Stimulated activated naive B cell treated with anti-CD40 and anti-IgM and Interleukin-4, amounts not matched to agents 10 μg/mL and 1 μg/mL and 100 μg/mL, for 72 hours (primary cell): ENCODE data around the gene DCST1.

Experiments
- ATAC-seq, 2 donors: fragments of 150-1000 bp; cut with Tn5 transposase; replicated peaks; 2 replicates each; pipeline ENCODE4 v1.10.0; 2021; ENCODE audit warnings: moderate library complexity in 1 of 2
- DNase-seq: peaks from one replicate; pipeline ENCODE4 v3.0.0; 2021
- H3K27ac Mint-ChIP-seq: one replicate; pipeline ENCODE4 v1.8.0; 2022; ENCODE audit warnings: mild to moderate bottlenecking, mixed read lengths
- H3K27me3 Mint-ChIP-seq, 2 donors: one replicate each; pipeline ENCODE4 v1.8.0; 2022; ENCODE audit warnings: mixed read lengths in 2 of 2
- H3K36me3 Mint-ChIP-seq, 2 donors: one replicate each; pipeline ENCODE4 v1.8.0; 2022; ENCODE audit warnings: mixed read lengths in 2 of 2, mild to moderate bottlenecking in 1 of 2
- H3K4me1 Mint-ChIP-seq, 2 donors: one replicate each; pipeline ENCODE4 v1.8.0; 2022; ENCODE audit warnings: mixed read lengths in 2 of 2, mild to moderate bottlenecking in 1 of 2
- H3K4me3 Mint-ChIP-seq, 2 donors: one replicate each; pipeline ENCODE4 v1.8.0; 2022; ENCODE audit warnings: mild to moderate bottlenecking in 2 of 2, mixed read lengths in 2 of 2, moderate library complexity in 1 of 2
- H3K9me3 Mint-ChIP-seq, 2 donors: one replicate each; pipeline ENCODE4 v1.8.0; 2022; ENCODE audit warnings: mixed read lengths in 2 of 2, mild to moderate bottlenecking in 1 of 2

Gene DCST1

DNA sequence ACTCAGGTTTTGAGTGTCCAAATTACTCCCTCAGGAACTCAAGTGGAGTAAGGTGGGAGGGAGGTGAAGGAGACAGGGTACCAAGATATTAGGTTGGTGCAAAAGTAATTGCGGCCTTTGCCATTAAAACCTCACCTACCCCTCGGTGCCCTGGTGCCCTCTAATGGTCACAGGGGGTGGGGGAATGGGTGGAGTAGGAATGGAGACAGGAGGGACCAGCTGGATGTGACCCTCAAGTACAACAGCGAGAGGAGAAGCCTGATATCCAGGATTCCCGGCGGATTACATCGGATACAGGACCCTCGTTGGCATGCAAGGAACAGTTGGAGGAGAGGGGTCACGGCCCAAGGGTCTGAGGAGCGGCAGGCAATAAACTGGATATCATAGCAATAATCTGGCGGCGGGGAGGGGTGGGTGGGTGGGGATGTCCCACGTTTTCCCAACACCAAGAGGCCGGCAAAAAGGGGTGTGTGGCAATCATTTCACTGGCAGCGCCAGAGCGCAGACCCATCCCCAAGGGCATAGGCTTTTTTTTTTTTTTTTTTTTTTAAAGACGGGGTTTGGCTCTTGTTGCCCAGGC is 35.3 kb upstream of the DCST1 start:
- no peak for DNase-seq
- Mint-ChIP-seq H3K36me3 (no peaks in the 10 kb centered on the region), H3K4me1 (peaks cover 32 to 59% of the 10 kb centered on the region in 2 donors), H3K4me3 (peak overlapping the region; percentile 71 to 77), H3K27me3 (no peaks in the 10 kb centered on the region), H3K9me3 (no peaks in the 10 kb centered on the region), H3K27ac (peak overlapping the region; percentile 94)
- no peak for ATAC-seq

DNA sequence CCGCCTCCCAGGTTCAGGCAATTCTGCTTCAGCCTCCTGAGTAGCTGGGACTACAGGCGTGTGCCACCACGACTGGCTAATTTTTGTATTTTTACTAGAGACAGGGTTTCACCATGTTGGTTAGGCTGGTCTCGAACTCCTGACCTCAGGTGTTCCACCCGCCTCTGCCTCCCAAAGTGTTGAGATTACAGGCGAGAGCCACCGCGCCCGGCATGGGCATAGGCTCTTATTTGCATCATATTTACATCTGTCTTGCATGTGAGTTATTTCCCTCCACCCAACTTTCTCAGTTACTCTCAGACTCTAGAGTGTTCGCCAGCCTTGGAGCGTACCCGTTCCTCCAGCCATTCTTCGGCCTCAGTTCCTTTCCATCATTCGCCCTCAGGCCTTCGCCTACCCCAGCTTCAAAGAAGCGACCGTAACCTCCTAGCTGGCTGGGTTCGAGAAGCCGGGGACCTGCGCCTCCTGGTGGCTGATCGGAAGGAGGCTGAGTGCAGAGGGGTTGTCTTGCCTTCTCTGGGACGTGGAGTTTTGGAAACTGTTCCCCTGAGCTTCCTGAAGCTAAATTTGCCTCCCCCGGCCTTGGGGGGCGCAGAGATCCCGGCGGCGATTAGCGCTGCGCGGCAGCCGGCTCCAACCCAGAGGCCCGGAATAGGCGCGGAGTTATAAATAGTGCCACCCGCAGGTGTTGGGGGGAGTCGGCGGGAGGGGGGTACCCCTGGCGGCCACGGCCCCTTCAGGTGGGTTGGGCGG is 34.6 kb upstream of the DCST1 start:
- H3K27me3 Mint-ChIP-seq: no peaks in the 10 kb centered on the region
- H3K9me3 Mint-ChIP-seq: no peaks in the 10 kb centered on the region
- H3K36me3 Mint-ChIP-seq: peaks cover 3% of the 10 kb centered on the region in 2 donors
- DNase-seq: peak; percentile 76
- H3K4me3 Mint-ChIP-seq: peak overlapping the region; percentile 80 to 97
- peaks cover 32 to 65% of the 10 kb centered on the region in 2 donors for H3K4me1 Mint-ChIP-seq
- H3K27ac Mint-ChIP-seq: peak overlapping the region; percentile 94
- peak; percentile 24 to 25 for ATAC-seq

DNA sequence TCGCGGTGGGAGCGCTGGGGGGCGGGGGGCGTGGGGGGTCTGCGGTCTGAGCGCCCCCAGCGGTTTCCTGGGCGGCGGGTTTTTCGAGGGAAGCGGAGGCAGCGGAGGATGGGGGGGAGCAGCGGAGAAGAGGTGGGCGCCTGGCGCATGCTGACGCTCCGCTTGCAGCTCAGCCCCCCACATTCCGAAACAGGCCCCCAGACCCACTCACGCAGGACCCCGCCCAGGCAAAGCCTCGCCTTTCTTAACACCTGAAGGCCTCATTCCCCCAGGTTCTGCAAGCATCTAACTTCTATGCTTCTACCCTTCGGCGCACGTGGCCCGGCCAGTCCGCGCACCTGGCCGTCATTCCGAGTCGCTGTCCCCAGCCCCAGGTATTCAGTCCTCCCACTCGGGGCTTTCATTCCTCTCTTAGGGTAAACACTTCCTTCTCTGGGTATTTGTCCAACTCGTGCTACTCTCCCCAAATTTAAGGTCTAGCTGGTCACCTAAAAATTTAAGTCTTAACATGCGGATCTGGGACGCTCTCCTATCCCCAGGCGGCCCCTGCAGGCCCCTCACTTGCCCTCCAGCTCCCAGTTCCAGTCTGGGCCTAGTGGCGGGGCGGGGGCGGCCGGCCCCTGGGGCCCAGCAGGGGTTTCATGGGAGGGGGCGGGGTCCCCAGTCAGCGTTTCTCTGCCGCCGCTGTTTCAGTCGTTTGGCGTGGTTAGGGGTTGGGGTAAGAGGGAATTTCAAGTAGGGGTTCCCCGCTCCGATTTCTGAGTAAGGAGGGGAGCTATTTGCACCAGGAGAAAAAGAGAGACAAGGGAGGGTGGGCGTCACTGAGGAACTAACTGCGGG is 33.8 kb upstream of the DCST1 start:
- peak; percentile 23 to 26 for ATAC-seq

DNA sequence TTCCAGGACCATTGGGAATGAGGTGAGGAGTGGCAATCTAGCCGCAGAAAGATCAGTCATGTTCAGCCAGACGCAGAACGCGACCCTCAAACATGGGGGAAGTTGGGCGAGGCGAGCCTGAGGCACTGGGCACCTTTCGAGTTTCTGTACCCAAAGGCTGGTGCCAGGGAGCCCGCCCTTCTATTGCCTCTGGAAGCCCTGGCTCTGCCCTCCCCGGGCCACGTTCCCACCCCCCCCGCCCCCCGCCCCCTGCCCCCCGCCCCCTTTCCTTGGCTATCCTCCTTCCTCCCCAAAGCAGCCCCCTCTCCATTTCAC is 33.3 kb upstream of the DCST1 start:
- H3K9me3 Mint-ChIP-seq: no peaks in the 10 kb centered on the region
- peaks cover 32 to 66% of the 10 kb centered on the region in 2 donors for H3K4me1 Mint-ChIP-seq
- DNase-seq (no peak), ATAC-seq (peak in 1 of 2 donors; percentile 1)
- peak overlapping the region; percentile 95 for H3K27ac Mint-ChIP-seq
- no peaks in the 10 kb centered on the region for H3K27me3 Mint-ChIP-seq
- H3K4me3 Mint-ChIP-seq: peak overlapping the region; percentile 97 to 98
- peaks cover 3% of the 10 kb centered on the region in 2 donors for H3K36me3 Mint-ChIP-seq

More for the DNA sequence above, 33.8 kb upstream of the DCST1 start:
- peak overlapping the region; percentile 97 to 98 for H3K4me3 Mint-ChIP-seq
- peaks cover 31 to 65% of the 10 kb centered on the region in 2 donors for H3K4me1 Mint-ChIP-seq
- peak overlapping the region; percentile 94 for H3K27ac Mint-ChIP-seq
- peak; percentile 75 for DNase-seq
- no peaks in the 10 kb centered on the region for H3K27me3 Mint-ChIP-seq
- peaks cover 3% of the 10 kb centered on the region in 2 donors for H3K36me3 Mint-ChIP-seq
- no peaks in the 10 kb centered on the region for H3K9me3 Mint-ChIP-seq

GRCh38 chr1:155000726-155001424 is 32.7 kb upstream of the DCST1 start:
- Mint-ChIP-seq H3K27me3 (no peaks in the 10 kb centered on the region), H3K36me3 (peaks cover 3% of the 10 kb centered on the region in 2 donors), H3K9me3 (no peaks in the 10 kb centered on the region), H3K27ac (peak overlapping the region; percentile 99), H3K4me3 (peak overlapping the region; percentile 97 to 98), H3K4me1 (peaks cover 36 to 69% of the 10 kb centered on the region in 2 donors)
- peak; percentile 45 to 50 for ATAC-seq
- DNase-seq: peak; percentile 87

DNA sequence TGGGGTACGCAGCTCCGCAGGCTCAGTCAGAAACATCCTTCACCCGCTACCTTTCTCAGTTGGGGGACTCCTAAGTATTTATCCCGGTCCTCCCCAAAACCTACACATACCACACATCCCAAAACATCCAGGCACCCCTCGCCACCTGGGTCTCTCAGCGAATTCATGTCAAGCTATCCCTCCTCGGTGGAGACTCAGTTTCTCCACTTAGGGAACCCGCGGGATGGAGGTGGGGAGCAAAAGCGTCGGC is 32.3 kb upstream of the DCST1 start:
- Mint-ChIP-seq H3K4me3 (peak overlapping the region; percentile 97 to 98), H3K9me3 (no peaks in the 10 kb centered on the region), H3K36me3 (peaks cover 3 to 6% of the 10 kb centered on the region in 2 donors), H3K27me3 (no peaks in the 10 kb centered on the region), H3K27ac (peak overlapping the region; percentile 99), H3K4me1 (peaks cover 36 to 69% of the 10 kb centered on the region in 2 donors)
- DNase-seq (no peak), ATAC-seq (no peak)

DNA sequence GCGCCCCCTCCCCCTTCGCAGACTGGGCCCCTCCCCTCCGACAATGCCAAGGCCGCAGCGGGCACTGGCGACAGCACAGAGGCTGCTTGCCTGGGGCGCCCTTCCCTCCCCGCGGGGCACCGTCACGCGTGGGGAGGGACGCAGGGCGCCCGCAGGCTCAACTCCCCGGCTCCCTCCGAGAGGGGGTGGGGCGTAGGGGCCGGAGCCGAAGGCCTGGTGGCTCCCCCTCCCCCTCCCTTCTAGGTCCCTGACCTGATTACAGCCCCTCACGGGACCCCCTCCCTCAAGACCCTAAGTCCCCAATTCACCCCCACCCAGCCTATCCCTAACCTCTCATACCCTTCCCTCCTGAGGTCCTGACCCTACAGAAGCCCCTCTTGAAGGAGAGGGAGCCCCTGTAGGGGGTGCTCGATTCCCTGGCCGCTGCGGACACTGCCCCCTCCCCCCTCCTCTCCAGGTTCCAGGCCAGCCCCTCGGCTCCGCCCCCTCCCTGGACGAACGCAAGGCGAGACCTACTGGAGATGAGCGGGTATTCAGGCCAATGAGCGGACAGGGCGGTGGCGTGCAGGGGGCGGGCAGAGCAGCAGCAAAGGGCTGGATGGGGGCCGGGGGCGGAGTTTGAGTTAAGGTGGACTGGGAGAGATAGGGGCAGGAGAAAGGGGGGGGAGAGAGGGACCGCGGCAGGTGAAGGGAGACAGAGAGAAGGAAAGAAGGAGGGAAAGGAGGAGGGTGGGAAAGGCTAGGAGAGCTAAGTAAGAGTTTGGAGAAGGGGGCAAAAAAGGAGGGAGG is 31.8 kb upstream of the DCST1 start:
- Mint-ChIP-seq H3K36me3 (peaks cover 3 to 11% of the 10 kb centered on the region in 2 donors), H3K27me3 (no peaks in the 10 kb centered on the region), H3K4me3 (peak overlapping the region; percentile 97 to 98), H3K4me1 (peaks cover 42 to 72% of the 10 kb centered on the region in 2 donors), H3K27ac (peak overlapping the region; percentile 99), H3K9me3 (no peaks in the 10 kb centered on the region)
- ATAC-seq: peak; percentile 65 to 73
- DNase-seq: peak; percentile 98

DNA sequence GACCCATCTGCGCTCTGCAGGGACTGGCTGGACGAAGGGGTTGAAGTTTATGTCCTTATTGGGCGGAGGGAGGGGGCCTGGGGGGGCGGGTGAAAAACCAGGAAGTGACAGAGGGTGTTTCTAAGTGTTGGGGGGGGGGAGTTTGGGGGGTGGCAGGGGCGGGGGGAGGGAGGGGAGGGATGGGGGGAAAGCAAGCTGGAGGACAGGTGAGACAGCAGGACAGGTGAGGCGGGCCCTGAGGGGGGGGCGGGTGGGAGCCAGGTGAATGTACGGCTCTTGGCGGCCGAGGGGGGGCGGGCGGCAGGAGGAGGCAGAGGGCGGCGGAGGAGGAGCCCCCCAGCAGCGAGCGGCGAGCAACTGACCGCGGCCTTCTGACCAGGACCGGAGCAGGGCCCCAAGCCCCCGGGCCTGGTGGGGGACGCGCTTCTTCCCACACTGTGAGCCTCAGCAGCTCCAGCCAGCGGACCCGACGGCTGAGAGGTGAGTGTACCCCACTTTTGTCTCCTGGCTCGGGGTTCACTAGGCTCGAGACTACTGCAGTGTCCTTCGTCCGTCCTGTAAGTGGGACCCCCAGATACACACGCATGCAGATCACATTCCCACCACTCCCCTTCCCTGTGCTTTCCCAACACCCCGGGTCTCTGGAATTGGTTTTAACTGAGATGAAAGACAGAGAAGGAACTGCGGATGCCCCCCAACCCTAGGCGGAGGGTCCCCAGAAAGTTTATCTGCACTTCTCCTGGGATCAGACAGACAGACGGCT is 31.0 kb upstream of the DCST1 start, which contains the start of gene ZBTB7B:
Gene ZBTB7B (plus strand): TSS at position 339 of the 763 bp plus-strand sequence. CDS start 11,859 bp downstream, outside the sequence.
- H3K27me3 Mint-ChIP-seq: no peaks in the 10 kb centered on the region
- peak within 1 kb of the TSS; percentile 97 to 98 for H3K4me3 Mint-ChIP-seq
- DNase-seq: no peak
- ATAC-seq: peak in 1 of 2 donors; percentile 0
- H3K36me3 Mint-ChIP-seq: peaks cover 3 to 11% of the 10 kb centered on the region in 2 donors
- no peaks in the 10 kb centered on the region for H3K9me3 Mint-ChIP-seq
- H3K27ac Mint-ChIP-seq: peak within 1 kb of the TSS; percentile 99
- H3K4me1 Mint-ChIP-seq: peaks cover 42 to 73% of the 10 kb centered on the region in 2 donors

- Mint-ChIP-seq H3K4me3 (peak overlapping the region; percentile 93 to 97), H3K27ac (peak overlapping the region; percentile 94), H3K9me3 (no peaks in the 10 kb centered on the region), H3K27me3 (no peaks in the 10 kb centered on the region), H3K36me3 (peaks cover 3 to 14% of the 10 kb centered on the region in 2 donors), H3K4me1 (peaks cover 40 to 73% of the 10 kb centered on the region in 2 donors)
- DNase-seq: no peak
- ATAC-seq: no peak
Observed at GRCh38 chr1:155003227-155003765, 30.3 kb upstream of the DCST1 start.

DNA sequence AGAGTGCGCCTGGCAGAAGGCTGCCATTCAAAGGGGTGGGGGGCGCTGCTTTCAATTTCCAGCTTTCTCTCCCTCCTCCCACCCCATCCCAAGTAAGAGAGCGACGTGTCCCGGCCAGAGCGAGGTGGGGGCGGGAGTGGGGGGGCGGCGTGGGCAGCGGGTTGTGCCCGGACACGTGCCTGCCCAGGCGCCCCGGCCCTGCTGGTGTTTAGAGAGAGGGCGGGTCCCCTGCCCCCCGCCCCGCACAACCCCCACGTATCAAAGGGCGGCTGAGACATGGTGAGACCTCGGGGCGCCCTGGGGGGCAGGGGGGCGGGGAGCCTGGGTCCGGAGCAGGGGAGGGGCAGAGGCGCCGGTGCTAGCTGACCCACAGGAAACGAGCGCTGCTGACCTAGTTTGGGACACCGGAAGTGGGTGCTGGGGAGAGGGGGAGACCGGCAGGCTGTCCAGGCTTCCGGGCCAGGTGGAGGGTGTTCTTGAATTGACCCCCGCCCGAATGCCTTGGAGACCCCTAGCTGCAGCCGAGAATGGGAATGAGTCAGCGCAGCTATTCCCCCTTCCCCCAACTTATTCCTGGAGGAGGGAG is 29.8 kb upstream of the DCST1 start:
- Mint-ChIP-seq H3K4me1 (peaks cover 42 to 74% of the 10 kb centered on the region in 2 donors), H3K27me3 (no peaks in the 10 kb centered on the region), H3K27ac (peak overlapping the region; percentile 94), H3K36me3 (peaks cover 4 to 18% of the 10 kb centered on the region in 2 donors), H3K9me3 (no peaks in the 10 kb centered on the region), H3K4me3 (peak overlapping the region; percentile 93 to 97)
- ATAC-seq (no peak), DNase-seq (no peak)

GRCh38 chr1:155004352-155005075 is 29.1 kb upstream of the DCST1 start:
- Mint-ChIP-seq H3K27me3 (no peaks in the 10 kb centered on the region), H3K9me3 (no peaks in the 10 kb centered on the region), H3K4me1 (peaks cover 43 to 76% of the 10 kb centered on the region in 2 donors), H3K36me3 (peaks cover 7 to 22% of the 10 kb centered on the region in 2 donors), H3K27ac (peak overlapping the region; percentile 94), H3K4me3 (peak overlapping the region; percentile 93 to 97)
- ATAC-seq (no peak), DNase-seq (no peak)
